ENCODE results near the gene PLA2G2C.

GRCh38 chr1:20207546-20207945 lies 21.2 kb upstream of the PLA2G2C start:
- no peak for TF ChIP-seq ETV6 (CRISPR knock-in tag; IDR thresholded peaks at IDR 0.05)
- TF ChIP-seq CTCF (IDR thresholded peaks at IDR 0.05): no peak
- no peak for TF ChIP-seq NR2C2 (CRISPR knock-in tag; IDR thresholded peaks at IDR 0.05)

Measured in WTC11 (cell line).